Upper lobe of left lung (tissue), 4 donors: ENCODE results near the gene ACTR1B.

Experiments
- EP300 ChIP-seq, 4 donors: sonication (generic); formaldehyde crosslinking; IDR thresholded peaks; one replicate each; pipeline ENCODE4 v1.5.1; 2017; ENCODE audit warnings: antibody characterized with exemption in 4 of 4, control low read depth in 2 of 4
- POLR2A ChIP-seq, 4 donors: fragments of 450-650 bp; IDR thresholded peaks; one replicate each; pipeline ENCODE4 v1.5.1; 2016 to 2017; ENCODE audit warnings: antibody characterized with exemption in 4 of 4, mild to moderate bottlenecking in 2 of 4
- POLR2AphosphoS5 ChIP-seq, 2 donors: sonication (generic); formaldehyde crosslinking; IDR thresholded peaks; one replicate each; pipeline ENCODE4 v1.5.1; 2017; ENCODE audit warnings: antibody characterized with exemption in 2 of 2
- TF ChIP-seq, protein P1 (sequence below), 6 experiments: fragments of 450-650 bp in 4 of 6; fragments of 200-600 bp in 2 of 6; sonication (generic) in 2 of 6; IDR thresholded peaks; one replicate each; pipeline ENCODE4 v1.5.1; 2016 to 2019; ENCODE audit warnings: antibody characterized with exemption in 6 of 6

DNA sequence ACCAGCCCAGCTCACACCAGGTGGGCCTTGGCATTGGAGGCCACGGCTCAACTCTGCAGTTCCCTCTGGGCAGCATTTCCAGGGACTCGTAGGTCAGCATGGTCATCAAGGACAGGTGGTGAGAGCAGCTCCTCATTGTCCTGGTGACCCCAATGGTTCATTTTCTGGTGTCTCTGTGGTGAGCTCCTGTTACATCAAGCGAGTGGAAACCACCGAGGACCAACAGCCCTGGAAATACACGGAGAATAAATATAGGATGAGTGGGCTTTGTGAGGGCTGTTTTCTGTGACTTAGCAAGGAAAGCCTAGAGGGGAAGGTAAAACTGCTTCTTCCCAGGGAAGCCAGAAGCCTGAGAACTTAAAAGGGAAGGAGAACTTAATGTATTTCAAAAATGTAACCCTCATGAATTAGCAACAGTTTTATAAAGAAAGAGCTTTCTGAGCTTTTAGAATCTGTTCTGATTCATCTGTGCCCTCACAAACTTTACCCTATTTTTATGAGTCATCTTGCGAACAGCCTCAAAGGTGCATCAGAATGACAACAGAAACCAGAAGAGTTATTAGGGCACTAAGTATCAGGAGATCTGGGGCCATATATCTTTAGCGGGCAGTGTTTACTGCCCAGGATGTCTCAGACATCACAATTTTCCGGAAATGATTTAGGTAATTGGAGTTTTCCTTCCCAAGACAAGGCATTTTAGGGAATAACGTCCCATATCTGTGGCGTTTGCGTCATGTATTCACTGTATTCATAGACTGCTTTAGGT is 24.4 kb upstream of the ACTR1B start:
- TF ChIP-seq, protein P1, sequence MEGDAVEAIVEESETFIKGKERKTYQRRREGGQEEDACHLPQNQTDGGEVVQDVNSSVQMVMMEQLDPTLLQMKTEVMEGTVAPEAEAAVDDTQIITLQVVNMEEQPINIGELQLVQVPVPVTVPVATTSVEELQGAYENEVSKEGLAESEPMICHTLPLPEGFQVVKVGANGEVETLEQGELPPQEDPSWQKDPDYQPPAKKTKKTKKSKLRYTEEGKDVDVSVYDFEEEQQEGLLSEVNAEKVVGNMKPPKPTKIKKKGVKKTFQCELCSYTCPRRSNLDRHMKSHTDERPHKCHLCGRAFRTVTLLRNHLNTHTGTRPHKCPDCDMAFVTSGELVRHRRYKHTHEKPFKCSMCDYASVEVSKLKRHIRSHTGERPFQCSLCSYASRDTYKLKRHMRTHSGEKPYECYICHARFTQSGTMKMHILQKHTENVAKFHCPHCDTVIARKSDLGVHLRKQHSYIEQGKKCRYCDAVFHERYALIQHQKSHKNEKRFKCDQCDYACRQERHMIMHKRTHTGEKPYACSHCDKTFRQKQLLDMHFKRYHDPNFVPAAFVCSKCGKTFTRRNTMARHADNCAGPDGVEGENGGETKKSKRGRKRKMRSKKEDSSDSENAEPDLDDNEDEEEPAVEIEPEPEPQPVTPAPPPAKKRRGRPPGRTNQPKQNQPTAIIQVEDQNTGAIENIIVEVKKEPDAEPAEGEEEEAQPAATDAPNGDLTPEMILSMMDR (IDR thresholded peaks at IDR 0.05): no peak
- TF ChIP-seq POLR2AphosphoS5 (IDR thresholded peaks at IDR 0.05) (no peak), EP300 (IDR thresholded peaks at IDR 0.05) (no peak), POLR2A (IDR thresholded peaks at IDR 0.05) (no peak)
